C4-2B (cell line): Measurements from ENCODE around the gene PKLR.

Experiments
- CTCF ChIP-seq: fragments of 450-650 bp; conservative IDR thresholded peaks from 2 replicates; pipeline ENCODE4 v1.5.1; 2017; ENCODE audit warnings: mild to moderate bottlenecking
- ZFX ChIP-seq: fragments of 450-650 bp; IDR thresholded peaks from 2 replicates; pipeline ENCODE4 v1.6.1; 2017

GRCh38 chr1:155294520-155295182, 6.6 kb downstream of the PKLR start:
- TF ChIP-seq CTCF, result no peak
- TF ChIP-seq ZFX, result no peak
